H1 (cell line): ENCODE data around the gene TMEM120B. TPM values are rescaled to one million over a fixed set of nuclear protein-coding genes. Genes with fewer than 3 reads are reported as not detected.
A peak's percentile ranks its signal among the peaks of the same experiment; 100 is the strongest.

Experiments
- CHD7 ChIP-seq: fragments of 300-600 bp; sonication (generic); IDR thresholded peaks from 2 replicates; pipeline ENCODE4 v1.7.1; 2012; ENCODE audit warnings: low read length, moderate library complexity, mild to moderate bottlenecking, inconsistent platforms; ENCODE audit not compliant: insufficient replicate concordance
- polyA plus RNA-seq, 7 experiments: library from polyadenylated mRNA; depleted of rRNA in 3 of 7; stranded (reverse) in 5 of 7; unstranded in 2 of 7; fragments of >200 nt in 5 of 7; fragments of 200-250 nt in 2 of 7; gene quantifications; 1 replicate in 5 of 7; 2 replicates in 1 of 7; 4 replicates in 1 of 7; pipeline versions ENCODE4 v1.2.1 to v1.2.3, GENCODE V29; 2011 to 2013; ENCODE audit warnings: missing spikeins in 2 of 7, mixed read lengths in 2 of 7
- total RNA-seq: library from RNA; stranded (reverse); fragmentation: NEBNext Ultra II Directional; extraction: Animal tissue kit (Norgen Biotek cat#: 25700); gene quantifications from 2 replicates; pipeline ENCODE4 v1.2.1, GENCODE V29; 2021
- TF ChIP-seq, protein P1 (sequence below): IDR thresholded peaks from 2 replicates; pipeline ENCODE4 v1.6.1; 2012; ENCODE audit warnings: inconsistent platforms
- TF ChIP-seq, protein P2 (sequence below): IDR thresholded peaks from 2 replicates; pipeline ENCODE4 v1.6.1; 2012; ENCODE audit warnings: inconsistent platforms

The TMEM120B gene
- total and polyA plus RNA-seq, 2 of the 8 experiments (the other 6 are each of a cell fraction or from before 2014, with no cell fraction given): 22.0 to 29.1 TPM

DNA sequence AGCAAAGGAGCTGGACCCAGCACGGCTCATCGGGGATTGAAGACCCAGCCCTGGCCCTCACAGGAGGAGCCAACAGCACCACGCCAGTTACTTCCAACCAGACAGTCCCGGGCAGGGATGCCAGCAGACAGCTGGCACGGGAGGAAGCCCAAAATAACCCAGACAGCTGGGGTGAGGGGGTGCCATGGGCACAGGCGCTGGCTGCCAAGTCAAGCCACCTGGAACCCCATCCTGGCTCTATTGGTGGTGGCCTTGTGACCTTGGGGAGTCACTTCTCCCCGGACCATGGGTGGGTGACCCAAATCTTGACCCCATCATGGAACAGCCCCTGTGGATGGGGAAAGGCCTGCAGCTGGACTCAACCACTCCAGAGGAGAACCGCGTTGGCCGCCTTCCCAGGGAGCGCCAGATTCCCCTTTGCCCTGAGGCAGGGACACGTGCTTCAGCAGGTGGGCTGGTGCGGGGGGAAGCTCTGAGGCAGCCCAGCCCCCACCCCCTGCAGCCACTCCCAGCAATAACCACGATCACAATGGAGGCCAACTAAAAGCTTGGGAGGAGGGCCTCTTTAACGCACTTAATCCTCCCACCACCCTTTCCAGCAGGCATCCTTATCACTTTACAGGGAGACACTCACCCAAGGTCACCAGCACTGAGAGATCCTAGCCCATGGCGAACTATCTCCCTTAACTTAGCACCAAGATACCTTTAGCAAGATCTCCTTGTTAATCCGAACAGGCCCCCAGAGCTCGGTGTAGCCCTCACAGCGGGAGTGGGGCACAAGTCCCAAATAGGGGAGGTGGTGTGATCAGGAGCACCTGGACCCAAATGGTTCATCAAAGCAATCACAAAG, 85.6 kb downstream of the TMEM120B start (continued):
- TF ChIP-seq CHD7: no peak
- TF ChIP-seq, protein P1, sequence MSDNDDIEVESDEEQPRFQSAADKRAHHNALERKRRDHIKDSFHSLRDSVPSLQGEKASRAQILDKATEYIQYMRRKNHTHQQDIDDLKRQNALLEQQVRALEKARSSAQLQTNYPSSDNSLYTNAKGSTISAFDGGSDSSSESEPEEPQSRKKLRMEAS: peak; percentile 64
- TF ChIP-seq, protein P2, sequence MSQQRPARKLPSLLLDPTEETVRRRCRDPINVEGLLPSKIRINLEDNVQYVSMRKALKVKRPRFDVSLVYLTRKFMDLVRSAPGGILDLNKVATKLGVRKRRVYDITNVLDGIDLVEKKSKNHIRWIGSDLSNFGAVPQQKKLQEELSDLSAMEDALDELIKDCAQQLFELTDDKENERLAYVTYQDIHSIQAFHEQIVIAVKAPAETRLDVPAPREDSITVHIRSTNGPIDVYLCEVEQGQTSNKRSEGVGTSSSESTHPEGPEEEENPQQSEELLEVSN: peak; percentile 41; the same call in 1 of the 2 replicates
